GM18951 (cell line): Measurements from ENCODE around the gene NKTR.

Source experiments
- POLR2A ChIP-seq: IDR thresholded peaks from 4 replicates; pipeline ENCODE4 v1.6.1; 2011; ENCODE audit warnings: mild to moderate bottlenecking; ENCODE audit not compliant: insufficient read length, insufficient read depth; ENCODE audit errors: extremely low read depth
- in situ Hi-C: fragments of 300-500 bp; cut with MboI; formaldehyde crosslinking; loops from one replicate; pipeline ENCODE4 v1.12.0; 2022; ENCODE audit warnings: low sequenced_read_pairs, mixed read lengths, inconsistent platforms; ENCODE audit not compliant: unreplicated experiment

NKTR gene

GRCh38 chr3:42675909-42676308 lies 75.4 kb downstream of the NKTR start:
- no peak for TF ChIP-seq POLR2A
- in situ Hi-C loops: no loop called here

- TF ChIP-seq POLR2A: no peak
These were observed 78.0 kb downstream of the NKTR start for GRCh38 chr3:42678447-42678846.

GRCh38 chr3:42680271-42680670 lies 79.8 kb downstream of the NKTR start:
- in situ Hi-C loops: no loop called here
- no peak for TF ChIP-seq POLR2A

More at GRCh38 chr3:42678447-42678846, 78.0 kb downstream of the NKTR start:
- in situ Hi-C loops: no loop called here

GRCh38 chr3:42680806-42681205 lies 80.3 kb downstream of the NKTR start:
- in situ Hi-C loops: no loop called here
- no peak for TF ChIP-seq POLR2A

- in situ Hi-C loops: no loop called here
- no peak for TF ChIP-seq POLR2A
These were observed 81.0 kb downstream of the NKTR start for GRCh38 chr3:42681361-42682038.

GRCh38 chr3:42682301-42683070 lies 82.0 kb downstream of the NKTR start:
- in situ Hi-C loops: no loop called here
- TF ChIP-seq POLR2A: no peak

GRCh38 chr3:42683875-42684598 lies 83.6 kb downstream of the NKTR start:
- in situ Hi-C loops: no loop called here
- TF ChIP-seq POLR2A: no peak

- in situ Hi-C loops: no loop called here
- no peak for TF ChIP-seq POLR2A
These were observed 84.3 kb downstream of the NKTR start for GRCh38 chr3:42684632-42685362.

- TF ChIP-seq POLR2A: no peak
- in situ Hi-C loops: no loop called here
These were observed 84.9 kb downstream of the NKTR start, which contains the start of gene KLHL40 for GRCh38 chr3:42685363-42685881. KLHL40 (plus strand) TSS chr3:42685537; CDS start chr3:42685619, 82 bp downstream.

GRCh38 chr3:42685891-42686820 lies 85.7 kb downstream of the NKTR start:
- in situ Hi-C loops: no loop called here
- TF ChIP-seq POLR2A: no peak

- no peak for TF ChIP-seq POLR2A
- in situ Hi-C loops: no loop called here
These were observed 86.6 kb downstream of the NKTR start for GRCh38 chr3:42686832-42687650.
